ENCODE measurements around the gene PPP4R2. TPM values are rescaled to one million over a fixed set of nuclear protein-coding genes. Genes with fewer than 3 reads are reported as not detected.
A peak's percentile ranks its signal among the peaks of the same experiment; 100 is the strongest.

The PPP4R2 gene
- total RNA-seq, 1 donor from 2014 or later, result 53.1 TPM

GRCh38 chr3:73018298-73018697 is 21.7 kb downstream of the PPP4R2 start:
- intact Hi-C loops (cut with micrococcal nuclease), result no loop called here
- ATAC-seq, result no peak
- no peak for DNase-seq

GRCh38 chr3:73018790-73019441 is 22.3 kb downstream of the PPP4R2 start:
- intact Hi-C loops (cut with micrococcal nuclease), result no loop called here
- no peak for DNase-seq
- no peak for ATAC-seq

- intact Hi-C loops (cut with micrococcal nuclease), result no loop called here
- no peak for DNase-seq
- no peak for ATAC-seq
Observed at GRCh38 chr3:73021301-73021835, 24.8 kb downstream of the PPP4R2 start.

- ATAC-seq (no peak), DNase-seq (no peak)
- intact Hi-C loops (cut with micrococcal nuclease), result no loop called here
Observed at GRCh38 chr3:73024836-73025235, 28.2 kb downstream of the PPP4R2 start.

- intact Hi-C loops (cut with micrococcal nuclease), result no loop called here
- DNase-seq (no peak), ATAC-seq (no peak)
Observed at GRCh38 chr3:73026111-73026759, 29.6 kb downstream of the PPP4R2 start.

- intact Hi-C loops (cut with micrococcal nuclease), result no loop called here
- DNase-seq, result no peak
- ATAC-seq, result no peak
Observed at GRCh38 chr3:73026760-73027113, 30.1 kb downstream of the PPP4R2 start.

- intact Hi-C loops (cut with micrococcal nuclease), result no loop called here
- DNase-seq (no peak), ATAC-seq (no peak)
Observed at GRCh38 chr3:73028803-73029202, 32.2 kb downstream of the PPP4R2 start.

GRCh38 chr3:73029321-73029796 is 32.7 kb downstream of the PPP4R2 start:
- intact Hi-C loops (cut with micrococcal nuclease), result no loop called here
- DNase-seq, result no peak
- peak; percentile 39 for ATAC-seq

- ATAC-seq, result no peak
- DNase-seq, result no peak
- intact Hi-C loops (cut with micrococcal nuclease), result no loop called here
Observed at GRCh38 chr3:73030073-73030597, 33.5 kb downstream of the PPP4R2 start.

- no peak for DNase-seq
- intact Hi-C loops (cut with micrococcal nuclease), result no loop called here
- ATAC-seq, result no peak
Observed at GRCh38 chr3:73031573-73032103, 35.0 kb downstream of the PPP4R2 start.

GRCh38 chr3:73036694-73037591 is 40.3 kb downstream of the PPP4R2 start:
- intact Hi-C loops (cut with micrococcal nuclease), result no loop called here
- ATAC-seq (peak; percentile 60), DNase-seq (no peak)

GRCh38 chr3:73041537-73041936 is 44.9 kb downstream of the PPP4R2 start:
- ATAC-seq, result peak; percentile 57
- intact Hi-C loops (cut with micrococcal nuclease), result no loop called here
- peak; percentile 44 for DNase-seq

- intact Hi-C loops (cut with micrococcal nuclease), result no loop called here
- DNase-seq (no peak), ATAC-seq (no peak)
Observed at GRCh38 chr3:73043414-73043813, 46.8 kb downstream of the PPP4R2 start.

GRCh38 chr3:73045391-73045790 is 48.8 kb downstream of the PPP4R2 start:
- intact Hi-C loops (cut with micrococcal nuclease), result no loop called here
- ATAC-seq (no peak), DNase-seq (no peak)

GRCh38 chr3:73046195-73046594 is 49.6 kb downstream of the PPP4R2 start:
- DNase-seq (no peak), ATAC-seq (no peak)
- intact Hi-C loops (cut with micrococcal nuclease), result no loop called here

- intact Hi-C loops (cut with micrococcal nuclease), result no loop called here
- no peak for DNase-seq
- ATAC-seq, result no peak
Observed at GRCh38 chr3:73049319-73049718, 52.7 kb downstream of the PPP4R2 start.

GRCh38 chr3:73052857-73053256 is 56.2 kb downstream of the PPP4R2 start:
- ATAC-seq (no peak), DNase-seq (no peak)
- intact Hi-C loops (cut with micrococcal nuclease), result loop anchor here (10.0 kb wide), 2 partner anchors 48 to 208 kb away; partner anchors contain the start of gene SHQ1

- ATAC-seq (peak; percentile 39), DNase-seq (no peak)
- intact Hi-C loops (cut with micrococcal nuclease), result loop anchor here (10.0 kb wide), 2 partner anchors 51 to 211 kb away; partner anchors contain the start of gene SHQ1
Observed at GRCh38 chr3:73055583-73055982, 59.0 kb downstream of the PPP4R2 start.

Data from left ventricle myocardium superior (tissue), 1 donor.